Activated CD4-positive, alpha-beta memory T cell treated with anti-CD3 and anti-CD28 coated beads, Interleukin-2, amount 10 ng/mL, durations not matched to agents 7 days and 5 days (primary cell): ENCODE data around the gene TREX2. TPM values are rescaled to one million over a fixed set of nuclear protein-coding genes. Genes with fewer than 3 reads are reported as not detected.

Experiments
- CTCF ChIA-PET: fragments of 350-600 bp; sonication (Branson Sonifier 250); formaldehyde crosslinking; loops from one replicate; lab custom pipeline; 2021; ENCODE audit warnings: antibody characterized with exemption, inconsistent platforms; lab: Charles Lee
- POLR2A ChIA-PET: fragments of 350-600 bp; sonication (Branson Sonifier 250); formaldehyde crosslinking; loops from one replicate; lab custom pipeline; 2021; ENCODE audit warnings: antibody characterized with exemption; lab: Charles Lee
- DNase-seq: peaks from one replicate; pipeline ENCODE4 v3.0.0-alpha.2; 2020
- H3K27ac Mint-ChIP-seq: one replicate; pipeline ENCODE4 v1.8.0; 2021; ENCODE audit warnings: mild to moderate bottlenecking, mixed read lengths
- H3K27me3 Mint-ChIP-seq: one replicate; pipeline ENCODE4 v1.8.0; 2021; ENCODE audit warnings: mixed read lengths
- H3K36me3 Mint-ChIP-seq: one replicate; pipeline ENCODE4 v1.8.0; 2021; ENCODE audit warnings: low read depth, mixed read lengths
- H3K4me1 Mint-ChIP-seq: one replicate; pipeline ENCODE4 v1.8.0; 2021; ENCODE audit warnings: mixed read lengths
- H3K4me3 Mint-ChIP-seq: one replicate; pipeline ENCODE4 v1.8.0; 2021; ENCODE audit warnings: mild to moderate bottlenecking, mixed read lengths
- H3K9me3 Mint-ChIP-seq: one replicate; pipeline ENCODE4 v1.8.0; 2021; ENCODE audit warnings: mixed read lengths
- total RNA-seq, 2 experiments: library from RNA; stranded (reverse); gene quantifications; one replicate each; pipeline ENCODE4 v1.2.3, GENCODE V29; 2021

Gene TREX2
- total RNA-seq, 2 experiments from 2014 or later: 1.1 to 1.8 TPM

DNA sequence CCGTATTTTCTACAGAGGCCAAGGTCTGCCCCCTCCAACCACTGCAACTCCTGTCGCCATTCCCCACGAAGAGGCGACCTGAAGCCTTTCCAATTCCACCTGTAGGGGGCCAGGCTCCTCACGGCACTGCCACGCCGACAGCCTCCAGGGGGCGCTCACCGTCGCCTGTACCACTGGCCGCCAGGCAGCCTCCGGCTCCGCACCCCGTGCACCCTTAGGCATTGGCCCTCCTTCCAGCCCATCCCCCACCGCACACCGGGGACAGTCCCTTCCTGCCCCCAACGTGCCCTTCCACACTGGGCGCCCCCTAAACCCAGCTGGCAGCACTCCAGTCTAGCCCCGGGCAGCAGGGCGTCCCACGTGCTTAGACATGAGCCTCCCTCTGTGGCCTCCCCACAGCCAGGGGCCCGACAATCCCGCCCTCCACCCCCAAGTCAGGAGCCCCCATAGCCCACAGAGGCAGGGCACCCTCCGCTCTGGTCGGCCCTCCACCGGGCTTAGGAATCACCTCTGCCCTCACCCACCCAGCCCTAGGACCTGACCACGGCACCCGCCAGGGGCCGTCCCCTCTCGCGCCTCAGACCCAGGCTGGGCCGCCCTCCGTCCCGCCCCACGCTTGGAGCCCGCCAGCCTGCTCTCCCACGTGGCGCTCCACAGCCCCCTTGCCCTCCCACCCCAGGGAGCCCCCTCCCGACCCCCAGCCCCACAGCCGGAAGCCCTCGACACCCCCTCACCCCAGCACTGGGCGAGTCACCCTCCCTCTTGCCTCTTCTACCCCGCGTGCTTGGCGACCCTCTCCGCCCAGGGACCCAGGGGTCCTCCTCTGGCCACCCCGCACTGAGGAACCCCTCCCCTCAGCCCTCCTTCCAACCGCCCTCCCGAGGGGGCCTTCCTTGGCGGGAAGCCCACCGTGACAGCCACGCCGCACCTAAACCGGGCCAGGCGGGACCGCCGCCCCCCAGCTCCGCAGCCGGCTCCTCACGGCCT is 45.4 kb downstream of the TREX2 start:
- peak; percentile 58 for DNase-seq
- H3K4me1 Mint-ChIP-seq: peaks cover 22% of the 10 kb centered on the region
- H3K36me3 Mint-ChIP-seq: no peaks in the 10 kb centered on the region
- ChIA-PET CTCF (interaction anchor here (1.0 kb wide), 1 partner anchor 20 kb away, joined by 3 read pairs; no protein-coding TSS in a partner anchor), POLR2A (no interaction called here)
- H3K27me3 Mint-ChIP-seq: peaks cover 10% of the 10 kb centered on the region
- no peak overlapping the region for H3K27ac Mint-ChIP-seq
- no peak overlapping the region for H3K4me3 Mint-ChIP-seq
- H3K9me3 Mint-ChIP-seq: no peaks in the 10 kb centered on the region

- ChIA-PET CTCF (interaction anchor here (1.5 kb wide), 1 partner anchor 366 kb away, joined by 4 read pairs; no protein-coding TSS in a partner anchor), POLR2A (no interaction called here)
- no peaks in the 10 kb centered on the region for H3K9me3 Mint-ChIP-seq
- no peak overlapping the region for H3K4me3 Mint-ChIP-seq
- H3K36me3 Mint-ChIP-seq: no peaks in the 10 kb centered on the region
- peaks cover 9% of the 10 kb centered on the region for H3K27me3 Mint-ChIP-seq
- peaks cover 26% of the 10 kb centered on the region for H3K4me1 Mint-ChIP-seq
- DNase-seq: no peak
- no peak overlapping the region for H3K27ac Mint-ChIP-seq
Measured at GRCh38 chrX:153398275-153398960, 47.4 kb downstream of the TREX2 start.

DNA sequence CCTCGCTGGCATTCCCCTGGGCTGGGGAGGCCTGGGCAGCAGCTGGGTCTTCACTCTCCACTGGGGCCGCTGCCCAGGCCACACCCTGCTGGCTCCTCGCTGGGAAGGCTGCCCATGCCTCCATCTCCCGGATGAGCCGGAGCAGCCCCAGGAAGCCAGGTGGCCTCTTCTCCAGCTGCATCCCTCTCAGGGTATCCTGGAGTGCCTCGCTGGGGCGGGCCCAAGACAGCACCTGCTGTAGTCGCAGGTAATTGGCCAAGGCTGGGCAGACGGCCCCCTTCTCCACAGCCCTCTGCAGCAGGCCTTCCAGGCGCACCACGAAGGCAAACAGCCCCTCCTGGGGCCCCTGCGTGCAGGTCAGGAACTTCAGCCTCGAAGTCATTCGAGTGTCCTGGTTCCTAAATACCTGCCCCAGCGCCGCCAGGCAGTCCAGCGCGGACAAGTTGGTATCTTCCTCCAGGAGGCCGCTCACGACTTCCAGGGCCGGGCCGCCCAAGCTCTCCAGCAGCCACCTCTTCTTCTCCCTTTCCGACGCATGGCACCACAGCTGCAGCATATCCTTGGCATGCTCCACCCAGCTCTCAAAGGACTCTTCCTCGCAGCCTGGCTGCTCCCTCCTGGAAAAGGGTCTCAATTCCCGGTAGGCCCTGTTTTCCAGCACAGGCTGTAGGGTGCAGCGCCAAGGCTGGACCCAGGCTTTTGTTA is 48.4 kb downstream of the TREX2 start:
- POLR2A ChIA-PET: no interaction called here
- Mint-ChIP-seq H3K36me3 (no peaks in the 10 kb centered on the region), H3K4me3 (no peak overlapping the region)

DNA sequence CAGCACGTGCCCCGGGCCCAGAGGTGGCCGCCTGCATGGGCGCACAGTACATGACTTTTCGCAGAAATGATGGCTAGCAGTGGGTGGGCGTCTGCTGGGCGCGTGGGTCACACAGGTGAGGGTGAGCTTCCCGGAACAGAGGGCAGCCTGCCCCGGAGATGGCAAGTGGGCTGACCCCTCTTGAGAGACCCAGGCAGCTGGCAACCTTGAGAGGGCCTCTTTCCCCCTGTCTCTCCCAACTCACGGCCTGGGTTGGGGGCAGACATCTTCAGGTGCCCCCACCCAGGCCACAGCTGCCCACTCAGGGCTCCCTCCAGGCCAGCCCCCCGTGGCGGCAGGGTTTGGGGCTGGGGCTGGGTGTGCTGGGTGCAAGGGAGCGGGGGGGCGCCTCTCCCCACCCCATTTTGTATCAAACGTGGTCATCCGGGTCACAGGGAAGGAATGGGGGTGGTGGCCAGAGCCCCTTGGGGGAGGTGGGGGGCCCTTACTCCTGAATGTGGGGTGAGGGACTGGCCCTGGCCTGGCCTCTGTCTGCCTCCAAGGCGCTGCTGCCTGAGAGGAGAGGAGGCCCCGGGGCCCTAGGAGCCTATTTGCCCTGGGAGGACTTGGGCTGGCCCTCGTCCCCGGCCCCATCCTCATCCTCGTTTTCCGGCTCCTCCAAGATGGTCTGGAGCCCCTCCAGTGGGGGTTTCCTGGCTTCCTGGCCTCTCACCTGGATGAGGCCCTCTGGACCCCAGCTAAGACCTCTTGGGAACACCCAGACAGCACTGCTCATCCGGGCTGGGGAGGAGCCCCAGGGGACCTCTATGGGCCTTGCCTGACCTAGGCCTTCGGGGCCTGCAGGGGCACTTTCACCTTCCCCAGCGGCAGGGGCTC is 49.3 kb downstream of the TREX2 start:
- CTCF ChIA-PET: no interaction called here
- peaks cover 1% of the 10 kb centered on the region for H3K27me3 Mint-ChIP-seq
- no peak for DNase-seq
- no peaks in the 10 kb centered on the region for H3K36me3 Mint-ChIP-seq
- H3K9me3 Mint-ChIP-seq: no peaks in the 10 kb centered on the region
- no peak overlapping the region for H3K27ac Mint-ChIP-seq
- POLR2A ChIA-PET: no interaction called here
- peaks cover 23% of the 10 kb centered on the region for H3K4me1 Mint-ChIP-seq
- H3K4me3 Mint-ChIP-seq: no peak overlapping the region

More for the DNA sequence above, 48.4 kb downstream of the TREX2 start:
- H3K4me1 Mint-ChIP-seq: peaks cover 23% of the 10 kb centered on the region
- H3K27me3 Mint-ChIP-seq: peaks cover 1% of the 10 kb centered on the region
- no peaks in the 10 kb centered on the region for H3K9me3 Mint-ChIP-seq
- no peak for DNase-seq
- no peak overlapping the region for H3K27ac Mint-ChIP-seq
- CTCF ChIA-PET: no interaction called here

DNA sequence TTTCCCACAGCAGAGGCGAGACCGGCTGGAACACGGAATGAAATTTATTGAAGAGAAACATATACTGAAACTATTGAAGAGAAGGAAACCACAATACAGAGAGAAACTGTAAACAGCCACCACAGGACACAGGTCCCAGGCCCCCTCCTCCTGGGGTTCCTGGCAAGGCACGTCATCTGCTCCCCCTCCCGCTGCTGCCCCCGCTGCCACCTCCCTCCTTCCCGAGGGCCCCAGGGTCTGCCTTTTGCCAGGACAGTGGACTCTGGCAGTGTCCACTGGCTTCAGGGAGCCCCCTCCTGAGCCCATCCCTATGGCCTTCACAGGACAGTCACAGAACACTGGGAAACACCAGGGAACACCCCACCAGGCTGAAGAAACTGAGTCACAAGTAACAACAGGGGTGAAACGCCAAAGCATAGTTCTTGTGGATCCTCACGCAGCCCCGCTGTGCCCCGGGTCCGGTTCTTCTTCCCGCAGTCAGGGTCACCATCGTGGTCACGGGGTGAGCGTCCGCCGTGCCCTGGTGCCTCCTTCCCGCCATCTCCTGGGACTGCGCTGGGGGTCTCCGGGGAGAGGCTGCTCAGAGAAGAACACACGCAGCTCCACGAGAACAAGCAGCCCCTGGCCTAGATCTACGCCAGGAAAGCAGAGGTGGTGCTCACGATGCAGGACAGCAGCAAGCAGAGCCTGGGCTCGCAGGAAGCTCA is 50.1 kb downstream of the TREX2 start:
- POLR2A ChIA-PET: no interaction called here
- Mint-ChIP-seq H3K27ac (no peak overlapping the region), H3K4me3 (no peak overlapping the region), H3K9me3 (no peaks in the 10 kb centered on the region), H3K4me1 (peaks cover 23% of the 10 kb centered on the region), H3K27me3 (peaks cover 1% of the 10 kb centered on the region), H3K36me3 (no peaks in the 10 kb centered on the region)
- no peak for DNase-seq
- CTCF ChIA-PET: no interaction called here

DNA sequence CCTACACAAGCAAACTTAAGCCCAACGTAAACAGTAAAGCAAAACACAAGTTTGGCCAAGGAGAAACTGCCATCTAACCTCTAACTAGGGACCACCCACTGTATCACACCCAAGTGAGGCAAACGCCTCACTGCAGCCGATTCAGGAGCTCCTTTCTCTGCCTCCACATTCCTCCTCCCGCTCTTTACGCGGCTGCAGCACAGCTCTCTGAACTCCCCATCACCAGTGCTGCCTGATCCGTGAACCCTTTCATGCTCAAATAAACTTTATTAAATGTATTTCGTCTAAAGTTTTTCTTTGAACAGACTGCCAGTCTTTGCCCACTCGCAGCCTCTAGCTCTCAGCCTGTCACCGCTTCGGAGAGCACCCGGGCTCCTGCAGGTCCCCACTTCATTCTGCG is 51.2 kb downstream of the TREX2 start:
- Mint-ChIP-seq H3K4me1 (peaks cover 20% of the 10 kb centered on the region), H3K27ac (no peak overlapping the region), H3K27me3 (peaks cover 1% of the 10 kb centered on the region), H3K4me3 (no peak overlapping the region), H3K36me3 (no peaks in the 10 kb centered on the region), H3K9me3 (no peaks in the 10 kb centered on the region)
- CTCF ChIA-PET: no interaction called here
- DNase-seq: no peak
- POLR2A ChIA-PET: no interaction called here

Other genes starting within 250 kb of the TREX2 start
- not detected for gene PNMA6F, start 124.3 kb downstream of the TREX2 start, total RNA-seq
- gene ZNF275, start 111.9 kb downstream of the TREX2 start, total RNA-seq: 10 to 100 TPM; 16.6 to 16.7 TPM
- gene PNMA6E, start 44.7 kb downstream of the TREX2 start, total RNA-seq: not detected
- gene ZFP92, start 34.6 kb downstream of the TREX2 start, total RNA-seq: 1 to 10 TPM; 1.7 to 1.9 TPM
- 10 to 100 TPM; 33.8 to 40.5 TPM for gene HAUS7, start 24.5 kb upstream of the TREX2 start, total RNA-seq
- gene BGN, start 48.9 kb upstream of the TREX2 start, total RNA-seq: not detected
- gene ATP2B3, start 71.6 kb upstream of the TREX2 start, total RNA-seq: not detected
- gene CCNQ, start 153.1 kb upstream of the TREX2 start, total RNA-seq: 10 to 100 TPM; 21.1 to 21.8 TPM
- not detected for gene DUSP9, start 201.1 kb upstream of the TREX2 start, total RNA-seq
- gene PNCK, start 227.8 kb upstream of the TREX2 start, total RNA-seq: under 1 TPM; 0.60 to 0.96 TPM
- 1 to 10 TPM; 2.9 to 3.0 TPM for gene SLC6A8, start 241.9 kb upstream of the TREX2 start, total RNA-seq